Measurements from ENCODE around the gene DHPS. TPM values are rescaled to one million over a fixed set of nuclear protein-coding genes. Genes with fewer than 3 reads are reported as not detected.

The DHPS gene
- 100 to 1,000 TPM; 117 to 180 (median 160) TPM for total RNA-seq

DNA sequence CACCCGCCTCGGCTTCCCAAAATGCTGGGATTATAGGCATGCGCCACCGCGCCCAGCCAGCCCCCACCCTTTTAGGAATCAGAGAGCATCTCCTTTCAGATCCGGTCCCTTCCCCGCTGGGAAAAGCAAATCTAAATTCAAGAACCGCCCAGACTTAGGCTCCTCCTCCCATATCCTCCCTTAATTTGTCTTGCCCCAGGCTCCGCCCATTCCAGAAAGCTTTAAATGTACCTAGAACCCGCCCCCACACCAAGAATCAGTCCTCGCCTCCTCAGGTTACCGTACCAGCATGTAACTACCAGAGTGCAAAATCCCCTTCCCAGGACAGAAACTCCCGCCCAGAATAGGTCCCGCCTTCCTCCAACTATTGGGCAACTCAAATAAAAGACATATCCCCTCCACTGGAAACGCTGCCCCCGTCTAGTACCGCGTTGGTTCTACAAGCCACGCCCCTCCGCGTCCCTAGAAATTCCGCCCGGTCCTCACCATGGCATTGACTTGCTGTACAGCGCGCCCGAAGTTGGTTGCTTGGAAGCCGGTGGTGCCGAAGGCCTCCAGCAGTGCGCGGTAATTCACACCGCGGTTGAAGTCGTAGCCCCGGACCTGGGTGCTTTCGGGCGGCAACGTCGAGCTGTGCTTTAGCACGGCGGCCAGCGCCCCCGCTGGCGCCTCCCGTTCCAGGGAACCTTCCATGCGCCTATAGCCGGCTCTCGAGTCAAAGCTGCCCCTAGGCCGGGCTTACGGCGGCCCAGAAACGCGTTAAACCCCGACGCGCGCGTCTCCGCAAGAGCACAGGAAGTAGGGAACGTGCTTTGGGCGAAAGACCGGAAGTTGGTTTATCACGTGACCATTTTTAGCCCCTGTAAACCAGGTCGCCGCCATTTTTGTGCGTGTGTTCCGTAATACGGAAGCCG lies at the start of gene DHPS:
DHPS (minus strand) TSS at position 807 of the 914 bp plus-strand sequence; CDS start at position 693, 114 bp downstream.
- Histone ChIP-seq H3K27ac (peak within 1 kb of the TSS; percentile 86 to 99 (median 96)), H3K4me1 (peaks cover 0 to 30% (median 4%) of the 10 kb centered on the region in 4 donors), H3K27me3 (no peaks in the 10 kb centered on the region), H3K4me3 (peak within 1 kb of the TSS; percentile 73 to 99 (median 95)), H3K36me3 (peaks cover 5 to 38% (median 7%) of the 10 kb centered on the region in 3 donors), H3K9me3 (no peaks in the 10 kb centered on the region)
- TF ChIP-seq, protein P1, sequence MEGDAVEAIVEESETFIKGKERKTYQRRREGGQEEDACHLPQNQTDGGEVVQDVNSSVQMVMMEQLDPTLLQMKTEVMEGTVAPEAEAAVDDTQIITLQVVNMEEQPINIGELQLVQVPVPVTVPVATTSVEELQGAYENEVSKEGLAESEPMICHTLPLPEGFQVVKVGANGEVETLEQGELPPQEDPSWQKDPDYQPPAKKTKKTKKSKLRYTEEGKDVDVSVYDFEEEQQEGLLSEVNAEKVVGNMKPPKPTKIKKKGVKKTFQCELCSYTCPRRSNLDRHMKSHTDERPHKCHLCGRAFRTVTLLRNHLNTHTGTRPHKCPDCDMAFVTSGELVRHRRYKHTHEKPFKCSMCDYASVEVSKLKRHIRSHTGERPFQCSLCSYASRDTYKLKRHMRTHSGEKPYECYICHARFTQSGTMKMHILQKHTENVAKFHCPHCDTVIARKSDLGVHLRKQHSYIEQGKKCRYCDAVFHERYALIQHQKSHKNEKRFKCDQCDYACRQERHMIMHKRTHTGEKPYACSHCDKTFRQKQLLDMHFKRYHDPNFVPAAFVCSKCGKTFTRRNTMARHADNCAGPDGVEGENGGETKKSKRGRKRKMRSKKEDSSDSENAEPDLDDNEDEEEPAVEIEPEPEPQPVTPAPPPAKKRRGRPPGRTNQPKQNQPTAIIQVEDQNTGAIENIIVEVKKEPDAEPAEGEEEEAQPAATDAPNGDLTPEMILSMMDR (IDR thresholded peaks at IDR 0.05) = peak in 2 of 5 experiments; percentile 15 to 34
- peak; percentile 82 to 89 for TF ChIP-seq EP300 (IDR thresholded peaks at IDR 0.05)
- peak; percentile 19 to 35 for TF ChIP-seq POLR2A (IDR thresholded peaks at IDR 0.05)
- peak; percentile 85 to 95 for DNase-seq (ENCODE audit: low spot score in 2 of 2)
- WGBS, 2 donors = 0 to 1% methylated on average over 38 to 68 of the region's 68 CpGs

DNA sequence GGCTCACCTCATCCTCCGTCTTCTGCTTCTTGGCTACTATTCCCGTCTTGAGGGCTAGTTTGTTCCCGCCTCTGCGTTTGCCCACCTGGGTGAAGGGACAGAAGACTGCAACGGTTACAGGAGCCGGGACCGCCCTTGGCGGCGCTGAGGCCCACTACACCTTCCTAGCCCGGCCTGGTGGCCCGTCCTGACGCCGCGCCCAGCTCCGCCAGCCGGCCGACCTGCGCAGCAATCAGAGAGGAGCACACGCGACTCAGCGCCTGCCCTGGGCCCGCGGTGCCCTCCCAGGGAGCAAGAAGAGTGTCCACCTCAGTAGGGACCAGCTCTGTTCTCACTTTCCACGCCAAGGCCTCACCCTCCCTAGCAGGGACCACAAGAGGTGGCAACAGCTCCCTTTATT lies 49.7 kb upstream of the DHPS start:
- TF ChIP-seq, protein P1 (IDR thresholded peaks at IDR 0.05) = no peak
- TF ChIP-seq POLR2A (IDR thresholded peaks at IDR 0.05) = no peak
- TF ChIP-seq EP300 (IDR thresholded peaks at IDR 0.05) = no peak
- Histone ChIP-seq H3K36me3 (peaks cover 0 to 51% (median 0%) of the 10 kb centered on the region in 3 donors), H3K9me3 (no peaks in the 10 kb centered on the region), H3K27ac (no peak overlapping the region), H3K27me3 (no peaks in the 10 kb centered on the region), H3K4me3 (no peak overlapping the region), H3K4me1 (peaks cover 0 to 49% (median 22%) of the 10 kb centered on the region in 4 donors)
- 89 to 93% methylated on average over 24 of the region's 24 CpGs for WGBS, 2 donors
- DNase-seq (ENCODE audit: low spot score in 2 of 2) = no peak

DNA sequence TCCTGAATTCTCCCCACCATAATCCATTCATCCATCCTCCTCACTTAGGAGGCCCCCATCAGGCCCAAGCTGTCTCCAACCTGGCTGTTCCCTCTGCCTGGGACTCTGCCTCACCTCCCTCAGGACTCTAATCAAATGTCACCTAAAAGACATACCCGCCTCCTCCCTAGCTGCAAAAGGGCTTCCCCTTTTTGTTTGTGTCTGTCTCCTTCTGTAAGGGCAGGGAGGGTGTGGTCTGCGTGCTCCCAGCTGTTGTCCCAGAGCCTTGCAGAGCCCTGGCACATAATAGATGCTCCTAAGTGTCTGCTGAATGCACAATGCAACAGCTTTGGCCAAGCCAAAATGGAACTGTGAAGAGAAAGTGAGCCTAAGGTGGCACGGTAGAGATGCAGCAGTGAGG lies 48.4 kb upstream of the DHPS start:
- Histone ChIP-seq H3K9me3 (no peaks in the 10 kb centered on the region), H3K4me3 (no peak overlapping the region), H3K36me3 (peaks cover 0 to 51% (median 0%) of the 10 kb centered on the region in 3 donors), H3K27ac (no peak overlapping the region), H3K27me3 (no peaks in the 10 kb centered on the region), H3K4me1 (peaks cover 0 to 39% (median 19%) of the 10 kb centered on the region in 4 donors)
- DNase-seq (ENCODE audit: low spot score in 2 of 2) = no peak
- TF ChIP-seq, protein P1 (IDR thresholded peaks at IDR 0.05) = no peak
- TF ChIP-seq POLR2A (IDR thresholded peaks at IDR 0.05) (no peak), EP300 (IDR thresholded peaks at IDR 0.05) (no peak)
- 79 to 80% methylated on average over 3 of the region's 3 CpGs for WGBS, 2 donors

DNA sequence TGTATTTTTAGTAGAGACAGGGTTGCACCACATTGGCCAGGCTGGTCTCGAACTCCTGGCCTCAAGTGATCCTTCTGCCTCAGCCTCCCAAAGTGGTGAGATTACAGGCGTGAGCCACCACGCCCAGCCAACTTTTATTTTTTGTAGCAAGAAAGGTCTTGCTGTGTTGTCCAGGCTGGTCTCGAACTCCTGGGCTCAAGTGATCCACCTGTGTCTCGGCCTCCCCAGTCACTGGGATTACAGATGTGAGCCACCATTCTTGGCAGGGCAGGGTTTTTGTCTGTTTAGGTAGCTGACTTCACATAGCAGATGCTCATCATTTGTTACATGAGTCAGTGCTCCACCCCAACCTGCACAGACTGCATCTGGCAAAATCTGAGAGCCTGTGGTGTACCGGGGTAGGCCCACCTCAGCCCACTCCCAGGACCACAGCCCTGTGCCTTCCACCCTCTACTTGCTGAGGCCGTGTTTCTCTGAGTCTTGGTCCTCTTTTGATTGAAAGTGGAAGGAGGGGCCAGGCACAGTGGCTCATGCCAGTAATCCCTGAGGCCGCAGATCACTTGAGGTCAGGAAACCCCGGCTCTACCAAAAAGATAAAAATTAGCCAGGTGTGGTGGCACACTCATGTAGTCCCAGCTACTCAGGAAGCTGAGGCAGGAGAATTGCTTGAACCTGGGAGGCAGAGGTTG lies 46.2 kb upstream of the DHPS start:
- Histone ChIP-seq H3K9me3 (no peaks in the 10 kb centered on the region), H3K27me3 (no peaks in the 10 kb centered on the region), H3K4me3 (no peak overlapping the region), H3K27ac (no peak overlapping the region), H3K4me1 (peaks cover 0 to 46% (median 23%) of the 10 kb centered on the region in 4 donors), H3K36me3 (peaks cover 0 to 51% (median 0%) of the 10 kb centered on the region in 3 donors)
- 97% methylated on average over 9 of the region's 9 CpGs for WGBS, 2 donors
- no peak for DNase-seq (ENCODE audit: low spot score in 2 of 2)
- TF ChIP-seq, protein P1 (IDR thresholded peaks at IDR 0.05) = no peak
- TF ChIP-seq EP300 (IDR thresholded peaks at IDR 0.05) (no peak), POLR2A (IDR thresholded peaks at IDR 0.05) (no peak)
